Fibroblast of the aortic adventitia (primary cell): ENCODE data around the gene OTUB1. TPM values are rescaled to one million over a fixed set of nuclear protein-coding genes. Genes with fewer than 3 reads are reported as not detected.

Source experiments
- DNase-seq: peaks from one replicate; pipeline ENCODE4 v3.0.0-alpha.2; 2010; ENCODE audit warnings: low read depth
- H3K4me3 ChIP-seq: 2 replicates; pipeline ENCODE4 v1.5.1; 2011; ENCODE audit warnings: low read depth, mild to moderate bottlenecking, control low read depth, low read length, moderate library complexity
- CTCF ChIP-seq: IDR thresholded peaks from 2 replicates; pipeline ENCODE4 v1.5.1; 2011; ENCODE audit warnings: mild to moderate bottlenecking, low read length, control low read depth, inconsistent platforms; ENCODE audit not compliant: insufficient read depth
- total RNA-seq: library from RNA; depleted of rRNA; stranded (reverse); fragments of >200 nt; gene quantifications from 2 replicates; pipeline ENCODE4 v1.2.3, GENCODE V29; 2012; ENCODE audit warnings: low replicate concordance

The OTUB1 gene
- total RNA-seq, 1 donor: 32.4 TPM

GRCh38 chr11:63941901-63942300, 44.3 kb upstream of the OTUB1 start:
- DNase-seq: no peak
- H3K4me3 ChIP-seq: no peak overlapping the region
- no peak for TF ChIP-seq CTCF

GRCh38 chr11:63942803-63943202, 43.4 kb upstream of the OTUB1 start:
- no peak overlapping the region for H3K4me3 ChIP-seq
- no peak for TF ChIP-seq CTCF
- DNase-seq: no peak

DNA sequence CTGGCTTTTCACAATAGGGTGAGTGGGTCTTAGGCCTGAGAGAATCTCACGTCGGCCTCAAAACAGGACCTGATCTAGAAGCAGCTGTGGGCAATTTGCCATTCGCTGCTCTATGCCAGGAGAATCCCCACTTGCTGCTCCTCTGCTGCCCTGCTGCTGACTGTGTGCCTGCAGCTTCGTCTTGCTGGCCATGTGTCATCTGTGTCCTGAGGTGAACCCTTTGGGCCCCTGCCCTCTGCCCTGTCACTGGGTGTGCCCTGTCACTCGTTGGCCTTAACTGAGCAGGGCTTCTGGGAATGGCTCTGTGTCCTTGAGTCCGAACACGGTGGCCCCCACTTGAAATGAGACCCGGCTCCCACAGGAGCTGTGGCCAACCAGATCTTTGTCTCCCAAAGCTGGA, 41.3 kb upstream of the OTUB1 start:
- peak; percentile 22 for DNase-seq
- no peak overlapping the region for H3K4me3 ChIP-seq
- TF ChIP-seq CTCF: no peak

GRCh38 chr11:63945477-63946163, 40.6 kb upstream of the OTUB1 start:
- TF ChIP-seq CTCF: peak; percentile 76
- peak overlapping the region; percentile 39 for H3K4me3 ChIP-seq
- DNase-seq: peak; percentile 88

- H3K4me3 ChIP-seq: no peak overlapping the region
- no peak for TF ChIP-seq CTCF
- DNase-seq: no peak
Measured at GRCh38 chr11:63951779-63952536, 34.3 kb upstream of the OTUB1 start.

DNA sequence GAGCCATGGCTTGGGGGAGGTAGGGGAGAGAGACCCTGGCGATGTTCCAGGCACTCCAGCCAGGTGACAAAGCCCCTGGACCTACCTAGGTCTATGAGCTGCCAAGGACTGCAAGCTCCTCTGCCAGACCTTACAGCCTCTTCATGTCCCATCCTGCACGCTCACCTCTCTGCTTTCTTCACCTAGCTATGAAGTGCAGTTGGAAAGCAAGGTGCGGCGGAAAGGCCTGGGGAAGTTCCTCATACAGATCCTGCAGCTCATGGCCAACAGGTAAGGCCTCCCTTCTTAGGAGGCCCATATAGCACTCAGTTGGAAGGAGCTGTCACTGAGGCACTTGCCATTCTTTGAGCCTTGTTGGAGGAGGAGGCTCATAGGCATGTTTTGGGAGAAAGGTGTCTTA, 33.7 kb upstream of the OTUB1 start:
- no peak for DNase-seq
- TF ChIP-seq CTCF: no peak
- no peak overlapping the region for H3K4me3 ChIP-seq
